ENCODE data around the gene TSPOAP1. TPM values are rescaled to one million over a fixed set of nuclear protein-coding genes. Genes with fewer than 3 reads are reported as not detected.

Gene TSPOAP1
- total and polyA plus RNA-seq, 10 of the 15 experiments (the other 5 are each of a cell fraction or from before 2014, with no cell fraction given): 0.58 to 16.4 (median 4.2) TPM; not detected in 1

GRCh38 chr17:58367461-58367860 lies 38.9 kb upstream of the TSPOAP1 start:
- CTCF ChIA-PET: interaction anchor here (1.1 kb wide), 1 partner anchor 50 kb away, joined by 5 read pairs; no protein-coding TSS in a partner anchor
- ATAC-seq (no peak), FAIRE-seq (no peak), DNase-seq (ENCODE audit: low read depth, low spot score) (no peak)
- Histone ChIP-seq H2AFZ (ENCODE audit: control insufficient read depth, low read depth, low read length) (no peak overlapping the region), H3K27ac (ENCODE audit: control insufficient read depth, insufficient read depth) (no peak overlapping the region), H3K79me2 (ENCODE audit: control insufficient read depth, insufficient read depth, low read length) (no peaks in the 10 kb centered on the region), H3K4me2 (ENCODE audit: control insufficient read depth, insufficient read depth) (no peak overlapping the region), H3K27me3 (replicated peaks in 1 of 2; ENCODE audit: control insufficient read depth in 2 of 2, insufficient read depth in 2 of 2, low read length in 1 of 2) (no peaks in the 10 kb centered on the region), H3K36me3 (ENCODE audit: control insufficient read depth in 2 of 2, insufficient read depth in 2 of 2, low read length in 1 of 2) (peaks cover 0 to 19% of the 10 kb centered on the region in 2 experiments; a peak in 3 of 4 replicates), H3K4me1 (ENCODE audit: control insufficient read depth, insufficient read depth, low read length) (no peaks in the 10 kb centered on the region), H3K9me3 (replicated peaks; ENCODE audit: control insufficient read depth, insufficient read depth, low read length) (no peaks in the 10 kb centered on the region), H3K4me3 (no peak overlapping the region), H3K9ac (ENCODE audit: control insufficient read depth, insufficient read depth, low read length) (no peak overlapping the region), H4K20me1 (ENCODE audit: control insufficient read depth, insufficient read depth) (no peaks in the 10 kb centered on the region)
- WGBS (ENCODE audit: insufficient coverage, insufficient replicate concordance, low lambda C conversion rate, missing lambda C conversion rate): 57% methylated on average over 3 of the region's 3 CpGs
- intact Hi-C loops (cut with micrococcal nuclease; ENCODE audit: unreplicated experiment): no loop called here
- BruUV-seq (replicated peaks): no TSS peak
- TF ChIP-seq ELK1 (IDR thresholded peaks at IDR 0.05; ENCODE audit: low read depth, low read length) (no peak), YY1 (IDR thresholded peaks at IDR 0.05; ENCODE audit: low read depth, low read length) (no peak), RFX5 (IDR thresholded peaks at IDR 0.05; ENCODE audit: low read depth, low read length) (no peak), STAT3 (IDR thresholded peaks at IDR 0.05; ENCODE audit: low read depth, low read length) (no peak), MYC (IDR thresholded peaks at IDR 0.05; ENCODE audit: insufficient read depth, insufficient read length, insufficient replicate concordance, low read length, severe bottlenecking) (no peak), BMI1 (IDR thresholded peaks at IDR 0.05; ENCODE audit: borderline replicate concordance) (no peak), SMARCA5 (IDR thresholded peaks at IDR 0.05) (no peak), NFIC (IDR thresholded peaks at IDR 0.05; ENCODE audit: low read depth, low read length) (no peak)
- POLR2A ChIA-PET: interaction anchor here (1.4 kb wide), 1 partner anchor 15 kb away, joined by 3 read pairs; no protein-coding TSS in a partner anchor
- in situ Hi-C loops (cut with MboI): no loop called here
- RAD21 ChIA-PET (ENCODE audit: unreplicated experiment): interaction anchor here (1.2 kb wide), 1 partner anchor 50 kb away, joined by 3 read pairs; no protein-coding TSS in a partner anchor
- SMC1A ChIA-PET (ENCODE audit: uncharacterized antibody, unreplicated experiment): interaction anchor here (0.9 to 1.4 kb wide), 3 partner anchors 33 to 52 kb away, joined by 3 to 5 read pairs (median 3); partner anchors contain the start of gene RNF43

Data from GM12878 (cell line).